Measurements from ENCODE around the gene SNAPIN.

- TF ChIP-seq, protein P1, sequence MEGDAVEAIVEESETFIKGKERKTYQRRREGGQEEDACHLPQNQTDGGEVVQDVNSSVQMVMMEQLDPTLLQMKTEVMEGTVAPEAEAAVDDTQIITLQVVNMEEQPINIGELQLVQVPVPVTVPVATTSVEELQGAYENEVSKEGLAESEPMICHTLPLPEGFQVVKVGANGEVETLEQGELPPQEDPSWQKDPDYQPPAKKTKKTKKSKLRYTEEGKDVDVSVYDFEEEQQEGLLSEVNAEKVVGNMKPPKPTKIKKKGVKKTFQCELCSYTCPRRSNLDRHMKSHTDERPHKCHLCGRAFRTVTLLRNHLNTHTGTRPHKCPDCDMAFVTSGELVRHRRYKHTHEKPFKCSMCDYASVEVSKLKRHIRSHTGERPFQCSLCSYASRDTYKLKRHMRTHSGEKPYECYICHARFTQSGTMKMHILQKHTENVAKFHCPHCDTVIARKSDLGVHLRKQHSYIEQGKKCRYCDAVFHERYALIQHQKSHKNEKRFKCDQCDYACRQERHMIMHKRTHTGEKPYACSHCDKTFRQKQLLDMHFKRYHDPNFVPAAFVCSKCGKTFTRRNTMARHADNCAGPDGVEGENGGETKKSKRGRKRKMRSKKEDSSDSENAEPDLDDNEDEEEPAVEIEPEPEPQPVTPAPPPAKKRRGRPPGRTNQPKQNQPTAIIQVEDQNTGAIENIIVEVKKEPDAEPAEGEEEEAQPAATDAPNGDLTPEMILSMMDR (IDR thresholded peaks at IDR 0.05): no peak
- TF ChIP-seq POLR2AphosphoS5 (IDR thresholded peaks at IDR 0.05; ENCODE audit: insufficient read depth in 1 of 2, low read depth in 1 of 2) (no peak), POLR2A (IDR thresholded peaks at IDR 0.05) (no peak)
Measured at GRCh38 chr1:153635872-153636271, 22.6 kb upstream of the SNAPIN start.
